Globus pallidus (tissue), 1 donor: ENCODE measurements around the gene ENPP3.
"Not testable (repeated sequence)": the region's sequence is repeated elsewhere in the genome, so short reads cannot be mapped to it uniquely, and the experiment has no call there.

ENCODE experiments used
- DNase-seq: peaks from one replicate; pipeline ENCODE4 v3.0.0-alpha.2; 2015; ENCODE audit warnings: low spot score

The ENPP3 gene

GRCh38 chr6:131687022-131687421, 49.9 kb downstream of the ENPP3 start:
- DNase-seq: no peak

DNA sequence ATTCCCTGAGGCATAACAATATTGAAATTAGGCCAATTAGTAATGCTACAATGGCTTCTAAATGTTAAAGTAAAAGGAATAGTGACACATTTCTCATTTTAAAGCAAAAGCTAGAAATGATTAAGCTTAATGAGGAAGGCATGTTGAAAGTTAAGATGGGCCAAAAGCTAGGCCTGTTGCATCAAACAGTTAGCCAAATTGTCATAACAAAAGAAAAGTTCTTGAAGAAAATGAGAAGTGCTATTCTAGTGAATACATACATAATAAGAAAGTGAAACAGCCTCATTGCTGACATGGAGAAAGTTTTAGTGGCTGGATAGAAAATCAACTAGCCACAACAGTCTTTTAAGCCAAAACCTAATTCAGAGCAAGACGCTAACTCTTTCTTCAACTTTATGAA, 51.2 kb downstream of the ENPP3 start:
- DNase-seq: no peak

GRCh38 chr6:131692031-131692430, 54.9 kb downstream of the ENPP3 start:
- no peak for DNase-seq

DNA sequence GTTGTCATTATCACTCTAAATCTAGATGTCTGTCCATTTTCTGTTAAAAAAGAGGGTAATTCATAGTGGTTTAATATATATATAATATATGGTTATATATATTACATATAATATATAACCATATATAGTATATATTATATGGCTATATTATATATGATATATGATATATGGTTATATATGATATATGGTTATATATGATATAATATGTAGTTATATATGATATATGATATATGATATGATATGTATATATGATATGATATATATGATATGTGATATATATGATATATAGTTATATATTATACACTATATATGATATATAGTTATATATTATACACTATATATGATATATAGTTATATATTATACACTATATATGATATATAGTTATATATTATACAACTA, 55.5 kb downstream of the ENPP3 start:
- no peak for DNase-seq

GRCh38 chr6:131693384-131693783, 56.3 kb downstream of the ENPP3 start:
- DNase-seq: no peak

GRCh38 chr6:131694832-131695426, 57.8 kb downstream of the ENPP3 start:
- DNase-seq: peak; percentile 53

DNA sequence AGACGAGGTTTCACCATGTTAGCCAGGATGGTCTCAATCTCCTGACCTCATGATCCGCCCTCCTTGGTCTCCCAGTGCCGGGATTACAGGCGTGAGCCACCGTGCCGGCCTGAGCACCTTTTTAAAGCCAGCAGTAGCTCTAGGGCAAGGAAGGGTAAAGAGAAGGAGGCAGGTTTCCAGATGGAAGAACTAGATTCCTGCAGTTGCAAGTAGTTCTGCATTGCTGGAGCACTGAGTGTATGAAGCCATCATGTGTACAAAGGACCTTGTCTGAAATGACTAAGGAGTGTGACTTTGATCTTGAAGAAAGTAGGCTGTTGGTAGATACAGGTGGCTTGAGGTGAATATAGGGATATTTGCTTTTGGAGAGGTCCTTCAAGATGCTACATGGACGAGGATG, 59.9 kb downstream of the ENPP3 start:
- DNase-seq: no peak

DNA sequence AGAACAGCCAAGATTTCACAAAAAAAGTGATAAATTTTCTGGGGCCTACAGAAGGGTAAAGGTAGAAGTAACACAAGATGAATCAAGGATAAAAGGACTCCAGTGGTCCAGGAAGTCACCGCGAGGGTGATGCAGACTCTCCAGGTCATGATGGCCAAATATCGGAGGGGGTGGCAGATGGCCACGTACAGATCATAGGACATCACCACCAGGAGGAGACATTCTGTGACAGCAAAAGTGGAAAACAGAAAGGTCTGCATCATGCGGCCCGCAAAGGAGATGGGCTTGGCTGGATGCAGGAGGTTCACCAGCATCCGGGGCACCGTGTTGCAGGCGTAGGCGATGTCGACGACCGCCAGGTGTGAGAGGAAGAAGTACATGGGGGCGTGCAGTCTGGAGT, 63.7 kb downstream of the ENPP3 start:
- DNase-seq: not testable (repeated sequence)

GRCh38 chr6:131703905-131704304, 66.8 kb downstream of the ENPP3 start:
- DNase-seq: not testable (repeated sequence)

DNA sequence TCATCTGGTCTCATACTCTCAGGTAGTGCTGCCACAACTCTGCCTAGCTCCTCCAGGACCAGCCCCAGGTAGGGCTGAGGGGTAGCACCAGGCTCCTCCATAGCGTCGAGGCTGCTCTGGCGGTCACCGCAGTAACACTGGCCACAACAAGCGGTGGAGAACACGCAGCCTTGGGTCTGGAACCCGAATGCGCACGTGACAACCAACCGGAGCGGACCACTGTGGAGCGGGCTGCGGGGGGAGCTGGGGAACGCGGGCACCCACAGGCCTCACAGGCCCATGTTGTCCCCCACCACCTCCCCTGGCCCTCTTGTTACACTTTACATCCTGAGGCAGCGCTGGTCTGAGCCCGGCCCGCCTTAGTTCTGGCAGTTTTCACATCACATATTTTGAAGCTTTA, 73.8 kb downstream of the ENPP3 start, which contains the start of gene CTAGE9:
TSS of gene CTAGE9 (minus strand) at position 101 of the 400 bp plus-strand sequence. CDS start at position 101, 0 bp downstream.
- DNase-seq: not testable (repeated sequence)

GRCh38 chr6:131715567-131715966, 78.5 kb downstream of the ENPP3 start:
- not testable (repeated sequence) for DNase-seq

GRCh38 chr6:131717836-131718542, 80.9 kb downstream of the ENPP3 start:
- no peak for DNase-seq

DNA sequence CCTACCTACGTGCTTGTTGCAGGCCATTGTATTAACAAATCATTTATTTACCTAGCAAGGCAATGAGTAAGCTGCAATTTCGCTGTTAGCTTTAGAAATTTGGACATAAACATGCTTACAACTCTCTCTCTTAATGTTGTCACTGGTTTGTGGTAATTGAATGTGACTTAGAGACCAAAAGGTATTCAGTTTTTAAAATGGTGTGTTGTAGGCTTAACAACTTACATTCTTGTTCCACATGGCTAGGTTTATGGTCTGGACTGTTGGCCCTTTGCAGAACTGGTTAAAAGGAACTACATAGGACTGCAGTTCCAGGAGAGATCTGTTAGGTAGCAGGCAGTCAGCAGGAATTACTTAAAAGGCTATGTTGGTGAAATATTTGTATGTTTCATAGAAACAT, 84.1 kb downstream of the ENPP3 start:
- no peak for DNase-seq

- DNase-seq: no peak
Measured at GRCh38 chr6:131724114-131724513, 87.0 kb downstream of the ENPP3 start.

- no peak for DNase-seq
Measured at GRCh38 chr6:131727467-131727866, 90.4 kb downstream of the ENPP3 start.

DNA sequence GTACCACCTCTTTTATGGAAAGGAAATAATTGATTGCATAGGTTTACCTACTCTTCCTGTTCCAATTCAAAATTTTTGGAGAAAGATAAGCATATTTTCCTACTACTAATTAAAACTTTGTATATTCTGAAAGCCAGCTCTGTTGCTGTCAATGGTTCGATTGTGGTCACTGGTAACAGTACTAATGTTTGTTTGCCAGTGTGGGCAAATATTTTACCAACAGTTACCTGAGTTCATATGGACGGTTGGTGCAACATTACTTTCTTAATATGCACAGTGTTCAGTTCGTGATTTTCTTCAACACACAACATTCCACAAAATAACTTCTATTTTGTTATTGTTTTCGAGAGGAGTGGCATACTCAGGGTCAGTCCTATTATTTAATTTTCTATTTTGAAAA, 90.8 kb downstream of the ENPP3 start:
- no peak for DNase-seq

DNA sequence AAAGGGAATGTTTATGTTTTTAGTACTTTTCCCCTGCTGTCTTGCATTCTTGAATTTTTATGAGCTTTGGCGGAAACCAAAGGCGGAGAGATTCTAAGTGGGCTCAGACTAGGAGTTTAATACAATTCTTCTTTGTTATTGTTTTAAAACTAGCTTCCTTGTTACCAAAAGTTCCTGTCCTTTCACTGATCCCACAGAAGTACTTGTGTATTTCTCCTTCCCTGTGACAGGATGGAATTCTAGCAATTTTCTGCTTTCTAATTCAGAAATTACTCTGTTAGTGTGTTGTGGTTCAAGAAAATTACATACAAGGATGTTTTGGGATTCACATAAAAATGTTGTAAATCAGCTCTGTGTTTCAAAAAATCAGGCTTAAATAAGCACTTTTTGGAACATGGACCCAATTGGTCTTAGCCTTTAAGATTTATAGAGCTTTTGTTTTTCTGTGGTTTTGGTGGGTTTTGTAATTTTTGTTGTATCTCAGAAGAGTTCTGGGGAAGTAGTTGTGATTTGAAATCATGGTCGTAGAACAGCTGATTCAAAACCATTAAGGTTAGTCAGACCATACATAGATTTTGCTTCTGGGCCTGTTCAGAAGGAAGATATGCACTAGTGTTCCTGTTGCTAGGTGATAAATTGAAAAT, 91.3 kb downstream of the ENPP3 start:
- DNase-seq: no peak

DNA sequence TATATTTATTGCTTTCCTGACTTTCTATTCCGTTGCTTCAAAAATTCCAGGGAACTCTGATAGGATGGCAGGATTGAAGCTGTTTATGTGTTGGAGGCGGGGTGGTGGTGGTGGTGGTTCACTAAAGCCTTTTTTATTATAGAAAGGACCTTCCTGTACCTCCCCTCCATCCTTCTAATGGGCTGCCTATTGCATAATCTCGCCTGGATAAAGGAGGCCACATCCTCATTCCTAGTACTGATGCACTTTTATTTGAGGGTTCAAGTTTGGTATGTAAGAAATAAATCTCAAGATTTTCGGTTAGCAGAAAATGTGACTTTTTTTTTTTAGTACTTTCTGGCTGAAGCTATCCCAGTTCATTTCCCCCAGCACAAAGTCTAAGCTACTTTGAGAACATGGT, 92.4 kb downstream of the ENPP3 start:
- DNase-seq: no peak

DNA sequence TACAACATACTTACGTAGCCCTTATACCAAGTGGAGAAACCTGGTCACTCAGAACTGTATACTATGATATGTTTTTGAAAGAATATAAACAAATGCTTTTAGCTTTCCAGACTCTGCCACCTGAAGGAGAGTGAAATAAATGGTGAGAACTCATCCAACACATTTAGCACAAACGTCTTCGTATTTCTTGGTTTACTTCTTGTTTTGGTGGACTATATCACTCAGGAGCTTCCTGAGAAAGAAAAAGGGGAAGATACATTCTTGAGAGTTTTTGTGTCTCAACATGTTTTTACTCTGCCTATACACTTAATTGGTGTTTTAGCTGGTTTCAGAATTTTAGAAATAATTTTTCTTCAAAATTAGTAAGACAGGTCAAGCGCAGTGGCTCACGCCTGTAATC, 93.2 kb downstream of the ENPP3 start:
- DNase-seq: peak; percentile 21

DNA sequence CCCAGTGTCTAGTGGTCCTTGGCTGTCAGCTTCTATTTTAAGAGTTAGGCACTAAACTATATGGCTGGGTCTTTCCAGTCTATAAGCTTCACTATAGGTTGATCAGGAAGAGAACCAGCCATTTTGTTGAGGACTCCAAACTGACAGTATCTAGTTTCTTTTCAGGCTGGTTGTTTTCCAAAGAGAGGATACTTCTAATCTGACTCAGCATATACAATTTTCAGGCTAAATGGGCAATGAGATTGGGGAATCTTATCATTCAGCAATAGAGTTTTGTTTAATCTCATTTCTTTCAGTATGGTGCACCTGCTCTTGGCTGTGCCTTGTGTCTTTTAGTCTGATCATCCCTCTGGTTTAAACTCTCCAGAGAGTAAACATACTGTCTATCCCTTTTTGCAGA, 94.1 kb downstream of the ENPP3 start:
- no peak for DNase-seq

DNA sequence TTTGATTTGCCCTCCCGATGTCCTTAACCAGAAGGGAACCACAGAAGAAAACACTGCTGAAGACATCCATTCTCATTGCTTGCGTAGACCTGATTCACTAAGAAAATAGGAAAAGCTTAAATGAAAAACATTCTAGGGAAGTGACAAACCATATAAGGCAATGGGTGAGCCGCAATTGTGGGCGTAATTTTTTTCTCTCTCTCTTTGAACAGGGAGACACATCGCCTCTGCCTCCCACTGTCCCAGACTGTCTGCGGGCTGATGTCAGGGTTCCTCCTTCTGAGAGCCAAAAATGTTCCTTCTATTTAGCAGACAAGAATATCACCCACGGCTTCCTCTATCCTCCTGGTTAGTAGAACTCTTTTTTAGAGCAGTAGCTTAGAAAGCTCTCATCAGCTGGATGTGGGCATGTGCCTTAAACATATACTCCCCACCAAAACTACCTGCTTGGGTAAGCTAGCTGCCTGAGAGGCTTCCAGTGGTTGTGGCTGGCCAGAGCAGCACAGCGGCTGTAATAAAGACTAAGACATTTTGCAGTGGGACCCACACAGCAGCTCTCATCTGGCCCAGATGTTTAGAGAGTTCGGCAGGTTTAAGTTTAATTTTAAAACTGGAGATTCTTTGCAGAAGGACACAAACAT, 96.4 kb downstream of the ENPP3 start:
- DNase-seq: peak; percentile 57

- DNase-seq: no peak
Measured at GRCh38 chr6:131736003-131736596, 99.0 kb downstream of the ENPP3 start.
